Measurements from ENCODE around the gene ZC3H4.

DNA sequence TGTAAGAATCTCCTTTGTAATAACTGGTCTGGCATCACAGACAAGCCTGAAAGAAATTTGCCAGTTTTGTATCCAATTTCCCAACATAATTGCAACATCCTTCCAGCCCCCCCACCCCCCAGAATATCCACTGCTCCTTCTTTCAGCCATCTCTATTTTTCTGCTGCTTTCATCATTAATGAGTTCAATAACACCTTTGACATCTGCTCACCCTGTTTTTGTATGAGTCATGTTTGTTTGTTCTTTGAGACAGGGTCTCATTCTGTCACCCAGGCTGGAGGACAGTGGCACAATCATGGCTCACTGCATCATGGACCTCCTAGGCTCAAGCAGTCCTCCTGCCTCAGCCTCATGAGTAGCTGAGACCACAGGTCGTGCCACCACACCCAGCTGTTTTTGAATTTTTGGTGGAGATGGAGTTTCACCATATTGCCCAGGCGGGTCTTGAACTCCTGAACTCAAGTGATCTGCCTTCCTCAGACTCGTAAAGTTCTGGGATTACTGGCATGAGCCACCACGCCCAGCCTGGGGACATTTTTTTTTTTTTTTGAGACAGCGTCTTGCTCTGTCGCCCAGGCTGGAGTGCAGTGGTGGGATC, 7.0 kb upstream of the ZC3H4 start:
- TF ChIP-seq, protein P1, sequence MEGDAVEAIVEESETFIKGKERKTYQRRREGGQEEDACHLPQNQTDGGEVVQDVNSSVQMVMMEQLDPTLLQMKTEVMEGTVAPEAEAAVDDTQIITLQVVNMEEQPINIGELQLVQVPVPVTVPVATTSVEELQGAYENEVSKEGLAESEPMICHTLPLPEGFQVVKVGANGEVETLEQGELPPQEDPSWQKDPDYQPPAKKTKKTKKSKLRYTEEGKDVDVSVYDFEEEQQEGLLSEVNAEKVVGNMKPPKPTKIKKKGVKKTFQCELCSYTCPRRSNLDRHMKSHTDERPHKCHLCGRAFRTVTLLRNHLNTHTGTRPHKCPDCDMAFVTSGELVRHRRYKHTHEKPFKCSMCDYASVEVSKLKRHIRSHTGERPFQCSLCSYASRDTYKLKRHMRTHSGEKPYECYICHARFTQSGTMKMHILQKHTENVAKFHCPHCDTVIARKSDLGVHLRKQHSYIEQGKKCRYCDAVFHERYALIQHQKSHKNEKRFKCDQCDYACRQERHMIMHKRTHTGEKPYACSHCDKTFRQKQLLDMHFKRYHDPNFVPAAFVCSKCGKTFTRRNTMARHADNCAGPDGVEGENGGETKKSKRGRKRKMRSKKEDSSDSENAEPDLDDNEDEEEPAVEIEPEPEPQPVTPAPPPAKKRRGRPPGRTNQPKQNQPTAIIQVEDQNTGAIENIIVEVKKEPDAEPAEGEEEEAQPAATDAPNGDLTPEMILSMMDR (conservative IDR thresholded peaks at IDR 0.05; ENCODE audit: low read length), result no peak
- TF ChIP-seq EZH2phosphoT487 (IDR thresholded peaks at IDR 0.05; ENCODE audit: borderline replicate concordance), result no peak

Data from Loucy (cell line).